ENCODE data around the gene ZEB2.

Gene ZEB2

DNA sequence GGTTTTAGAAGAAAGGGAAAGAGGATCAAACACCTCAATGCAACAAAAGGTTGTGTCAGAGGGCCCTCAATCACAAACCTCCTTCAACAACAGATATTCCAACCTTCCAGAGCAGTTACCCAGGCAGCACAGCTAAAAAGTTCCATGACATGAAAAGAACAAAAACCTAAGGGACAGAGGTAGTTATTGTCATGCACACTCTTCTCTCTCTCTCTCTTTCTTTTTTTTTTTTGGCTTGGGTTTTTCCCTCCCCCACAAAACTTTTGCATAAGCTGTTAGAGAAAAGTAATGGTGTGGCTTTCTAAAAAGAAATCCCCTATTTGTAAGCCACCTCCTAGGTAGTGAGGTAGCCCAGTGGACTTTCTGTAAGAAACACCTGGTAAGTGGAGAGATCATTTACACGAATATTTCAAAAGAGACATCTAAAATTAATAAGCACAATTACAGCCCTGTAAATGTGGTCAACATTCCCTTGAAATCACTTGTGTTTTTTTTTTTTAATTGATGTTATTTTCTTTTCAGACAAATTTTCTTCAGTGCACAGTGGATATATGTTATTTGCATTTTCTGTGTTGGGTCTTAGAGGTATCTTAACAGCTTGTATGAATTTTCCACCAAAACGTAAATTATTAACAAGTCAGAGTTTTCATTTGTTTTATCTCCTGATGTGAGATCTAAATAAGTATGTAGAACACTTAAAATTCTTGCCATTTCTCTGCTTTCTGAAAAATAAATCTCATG lies 48.4 kb downstream of the ZEB2 start:
- DNase-seq (ENCODE audit: low read depth in 2 of 2): no peak

- DNase-seq (ENCODE audit: low read depth in 2 of 2): no peak
Measured at GRCh38 chr2:144470816-144471215, 49.1 kb downstream of the ZEB2 start.

- DNase-seq (ENCODE audit: low read depth in 2 of 2): no peak
Measured at GRCh38 chr2:144470334-144470733, 49.6 kb downstream of the ZEB2 start.

DNA sequence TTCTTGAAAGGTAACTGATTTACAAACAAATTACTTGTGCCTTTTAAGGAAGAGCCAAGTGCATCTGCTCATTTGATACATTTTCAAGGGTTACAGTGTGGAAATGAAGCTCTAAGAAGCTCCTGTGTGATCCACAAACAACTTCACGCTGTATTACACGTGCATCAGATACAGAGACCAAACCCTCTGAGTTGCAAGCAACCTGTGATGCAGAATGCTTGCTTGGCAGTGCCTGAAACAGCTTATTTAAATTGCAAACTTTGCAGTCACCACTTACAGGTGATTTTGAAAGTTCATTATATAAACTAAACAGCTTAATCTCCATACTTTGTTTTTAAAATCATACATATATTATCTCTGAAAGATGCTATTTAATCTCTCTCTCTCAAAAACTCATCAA lies 50.1 kb downstream of the ZEB2 start:
- no peak for DNase-seq (ENCODE audit: low read depth in 2 of 2)

- no peak for DNase-seq (ENCODE audit: low read depth in 2 of 2)
Measured at GRCh38 chr2:144468823-144469595, 50.9 kb downstream of the ZEB2 start.

GRCh38 chr2:144467502-144468137 lies 52.3 kb downstream of the ZEB2 start:
- DNase-seq (ENCODE audit: low read depth in 2 of 2): no peak

GRCh38 chr2:144466637-144467036 lies 53.3 kb downstream of the ZEB2 start:
- no peak for DNase-seq (ENCODE audit: low read depth in 2 of 2)

DNA sequence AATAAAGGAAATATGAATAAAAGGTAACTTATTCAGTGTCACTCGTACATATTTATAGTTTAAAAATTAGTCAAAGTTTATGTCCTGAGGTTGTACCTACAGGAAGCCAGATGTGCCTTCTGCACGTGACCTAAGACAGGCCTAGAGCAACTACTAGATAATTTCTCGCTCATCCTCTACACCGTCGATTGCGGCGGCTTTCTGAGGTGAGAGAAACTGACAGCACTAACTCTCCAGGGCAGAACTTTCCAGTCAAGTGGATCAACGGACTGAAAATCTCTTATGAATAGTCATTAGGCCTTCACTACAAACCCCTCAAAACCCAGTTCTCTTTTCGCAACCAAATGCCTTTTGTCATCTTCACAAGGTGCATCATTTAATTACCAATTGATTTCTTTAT lies 54.2 kb downstream of the ZEB2 start:
- DNase-seq (ENCODE audit: low read depth in 2 of 2): no peak

DNA sequence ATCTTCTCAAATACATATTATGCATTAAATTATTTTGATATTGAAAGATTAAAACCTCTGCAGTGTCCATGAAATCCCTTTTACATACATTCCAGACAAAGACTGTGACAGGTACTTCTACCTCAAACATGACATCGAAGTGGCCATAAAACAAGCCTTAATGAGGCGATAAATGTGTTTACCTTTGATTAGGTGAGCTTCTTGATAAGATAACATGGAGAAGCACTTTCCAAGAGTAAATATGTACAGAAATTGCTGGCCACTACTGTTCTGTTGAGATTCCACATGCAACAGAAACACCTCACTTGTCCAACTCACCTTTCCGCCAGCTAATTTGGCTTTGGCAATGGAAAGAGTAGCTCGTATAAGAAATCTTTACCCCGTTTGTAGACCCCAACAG lies 55.2 kb downstream of the ZEB2 start:
- DNase-seq (ENCODE audit: low read depth in 2 of 2): no peak

DNA sequence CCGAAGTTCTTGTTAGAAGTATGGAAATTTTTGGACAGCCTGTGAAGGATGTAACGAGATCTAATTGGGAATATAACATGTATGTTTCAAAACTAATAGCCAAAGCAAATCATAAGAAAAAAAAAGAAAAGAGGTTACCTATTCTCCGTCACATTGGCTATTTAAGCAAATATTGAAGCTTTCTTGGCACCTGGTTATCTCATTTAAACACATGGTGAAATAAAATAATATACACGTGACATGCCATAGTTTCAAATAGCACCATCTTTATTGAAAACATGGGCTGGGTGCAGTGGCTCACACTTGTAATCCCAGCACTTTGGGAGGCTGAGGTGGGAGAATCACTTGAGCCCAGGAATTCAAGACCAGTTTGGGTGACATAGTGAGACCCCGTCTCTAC lies 56.7 kb downstream of the ZEB2 start:
- no peak for DNase-seq (ENCODE audit: low read depth in 2 of 2)

DNA sequence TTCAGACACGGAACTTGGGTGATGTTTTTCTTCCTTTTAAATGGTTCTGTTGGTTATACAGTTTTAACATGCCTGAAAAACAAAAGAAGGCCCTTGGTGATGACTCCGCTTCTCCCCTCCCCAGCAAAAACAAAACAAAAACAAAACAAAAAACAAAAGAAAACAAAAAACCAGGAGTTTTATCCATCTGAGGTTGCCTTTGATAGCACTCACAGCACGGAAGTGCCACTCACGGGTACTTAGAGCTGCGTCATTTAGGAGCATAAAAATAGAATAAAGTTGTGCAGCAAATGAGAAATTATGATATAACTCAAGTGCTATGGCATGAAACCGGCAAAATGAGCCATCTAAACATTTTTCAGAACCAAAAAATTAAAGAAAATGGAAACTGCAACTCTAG lies 57.7 kb downstream of the ZEB2 start:
- no peak for DNase-seq (ENCODE audit: low read depth in 2 of 2)

DNA sequence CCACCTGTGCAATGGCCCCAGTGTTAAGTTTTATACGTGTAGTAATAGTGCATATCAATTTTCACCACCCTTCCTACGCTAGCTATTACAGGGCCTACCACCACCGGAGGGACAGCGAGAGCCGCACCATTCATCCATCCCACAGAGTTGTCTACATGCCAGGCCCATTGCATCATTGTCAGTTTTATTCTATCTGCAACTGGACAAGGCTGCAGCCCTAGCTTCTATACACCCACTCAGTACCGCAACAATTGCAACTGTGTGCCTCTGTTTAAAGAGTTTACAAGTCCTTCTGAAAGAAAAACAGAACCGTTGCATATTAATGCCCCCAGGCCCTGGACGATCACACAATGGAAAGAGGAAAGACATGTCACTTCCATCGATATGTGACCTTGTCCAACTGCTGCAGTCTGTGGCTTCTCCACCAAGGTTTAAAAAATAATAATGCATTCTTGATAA lies 58.6 kb downstream of the ZEB2 start:
- no peak for DNase-seq (ENCODE audit: low read depth in 2 of 2)

- no peak for DNase-seq (ENCODE audit: low read depth in 2 of 2)
Measured at GRCh38 chr2:144460727-144461307, 59.1 kb downstream of the ZEB2 start.

GRCh38 chr2:144459937-144460336 lies 60.0 kb downstream of the ZEB2 start:
- DNase-seq (ENCODE audit: low read depth in 2 of 2): peak; percentile 19 to 28

DNA sequence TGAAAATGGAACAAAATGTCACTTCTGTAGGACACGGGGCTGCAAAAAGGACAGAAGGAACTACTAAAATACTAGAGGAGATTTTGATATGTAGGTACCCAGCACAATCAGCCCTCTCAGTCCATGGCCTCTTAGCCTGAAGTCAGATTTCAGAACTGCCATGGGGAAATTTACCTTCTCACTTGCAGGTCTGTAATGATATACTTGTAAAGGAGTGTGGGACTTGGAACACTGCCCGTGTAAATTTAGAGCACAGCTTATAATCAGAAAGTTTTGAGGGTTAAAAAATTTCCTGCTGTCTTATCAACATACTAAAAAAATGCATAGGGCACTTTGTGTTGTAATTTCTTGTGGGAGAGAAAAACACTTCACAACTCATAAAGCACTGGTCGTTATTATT lies 60.6 kb downstream of the ZEB2 start:
- DNase-seq (ENCODE audit: low read depth in 2 of 2): no peak

GRCh38 chr2:144458541-144458940 lies 61.4 kb downstream of the ZEB2 start:
- DNase-seq (ENCODE audit: low read depth in 2 of 2): no peak

- no peak for DNase-seq (ENCODE audit: low read depth in 2 of 2)
Measured at GRCh38 chr2:144456680-144457079, 63.2 kb downstream of the ZEB2 start.

DNA sequence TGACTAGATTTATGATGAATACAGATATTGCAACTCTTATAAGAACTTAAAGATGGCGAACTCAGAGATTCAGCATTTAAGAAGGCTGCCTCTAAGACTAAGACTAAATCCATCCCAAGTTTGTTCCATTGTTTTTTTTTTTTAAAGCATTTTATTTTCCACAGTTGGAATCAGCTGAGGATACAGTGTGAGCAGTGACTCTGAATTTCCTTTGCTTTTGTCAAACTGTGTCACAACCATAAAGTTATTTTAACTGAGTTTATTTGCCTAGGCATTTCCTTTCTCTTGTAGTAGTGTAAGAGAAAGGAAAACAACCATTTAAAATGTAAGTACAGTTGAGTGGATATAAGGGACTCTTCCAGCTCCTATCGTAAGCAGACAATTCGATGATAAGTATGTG lies 63.9 kb downstream of the ZEB2 start:
- no peak for DNase-seq (ENCODE audit: low read depth in 2 of 2)

GRCh38 chr2:144454466-144455287 lies 65.2 kb downstream of the ZEB2 start:
- DNase-seq (ENCODE audit: low read depth in 2 of 2): no peak

GRCh38 chr2:144453486-144454158 lies 66.3 kb downstream of the ZEB2 start:
- no peak for DNase-seq (ENCODE audit: low read depth in 2 of 2)

GRCh38 chr2:144452989-144453336 lies 67.0 kb downstream of the ZEB2 start:
- no peak for DNase-seq (ENCODE audit: low read depth in 2 of 2)

All from stimulated activated CD8-positive, alpha-beta memory T cell treated with anti-CD3 and anti-CD28 coated beads, Interleukin-15, amount 100 ng/mL, for 4 hours (primary cell).